Right lobe of liver (tissue), 4 donors: ENCODE results near the gene CRHBP.

Source experiments
- POLR2A ChIP-seq: fragments of 450-650 bp; IDR thresholded peaks from one replicate; pipeline ENCODE4 v1.6.1; 2017; ENCODE audit warnings: antibody characterized with exemption, mild to moderate bottlenecking
- TF ChIP-seq, protein P1 (sequence below), 4 donors: fragments of 200-600 bp in 3 of 4; fragments of 450-650 bp in 1 of 4; IDR thresholded peaks; one replicate each; pipeline versions ENCODE4 v1.5.1 to v1.8.0; 2016 to 2022; ENCODE audit warnings: antibody characterized with exemption in 4 of 4, mild to moderate bottlenecking in 2 of 4
- donor health status: DM: no; HTN: no; CAD: no.
- donor health status: DM: no; HTN: no; CAD: no.
- donor health status: DM: no; HTN: yes; CAD: no.

DNA sequence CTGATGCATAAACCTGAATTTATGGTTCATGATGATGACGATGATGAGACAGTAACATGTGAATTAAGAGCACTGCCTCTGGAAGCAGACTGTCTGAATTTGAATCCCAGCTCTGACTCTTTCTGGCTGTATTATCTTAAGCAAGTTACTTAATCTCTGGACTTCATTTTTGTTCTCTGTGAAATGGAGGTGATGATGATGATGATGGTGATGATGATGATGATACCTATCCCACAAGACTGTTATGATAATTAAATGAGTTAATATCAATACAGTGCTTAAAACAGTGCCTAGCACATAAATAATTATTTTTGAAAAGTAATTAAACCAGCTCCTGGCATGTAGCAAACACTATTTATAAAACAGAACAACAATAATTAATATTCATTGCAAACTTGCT, 64.1 kb downstream of the CRHBP start:
- TF ChIP-seq, protein P1, sequence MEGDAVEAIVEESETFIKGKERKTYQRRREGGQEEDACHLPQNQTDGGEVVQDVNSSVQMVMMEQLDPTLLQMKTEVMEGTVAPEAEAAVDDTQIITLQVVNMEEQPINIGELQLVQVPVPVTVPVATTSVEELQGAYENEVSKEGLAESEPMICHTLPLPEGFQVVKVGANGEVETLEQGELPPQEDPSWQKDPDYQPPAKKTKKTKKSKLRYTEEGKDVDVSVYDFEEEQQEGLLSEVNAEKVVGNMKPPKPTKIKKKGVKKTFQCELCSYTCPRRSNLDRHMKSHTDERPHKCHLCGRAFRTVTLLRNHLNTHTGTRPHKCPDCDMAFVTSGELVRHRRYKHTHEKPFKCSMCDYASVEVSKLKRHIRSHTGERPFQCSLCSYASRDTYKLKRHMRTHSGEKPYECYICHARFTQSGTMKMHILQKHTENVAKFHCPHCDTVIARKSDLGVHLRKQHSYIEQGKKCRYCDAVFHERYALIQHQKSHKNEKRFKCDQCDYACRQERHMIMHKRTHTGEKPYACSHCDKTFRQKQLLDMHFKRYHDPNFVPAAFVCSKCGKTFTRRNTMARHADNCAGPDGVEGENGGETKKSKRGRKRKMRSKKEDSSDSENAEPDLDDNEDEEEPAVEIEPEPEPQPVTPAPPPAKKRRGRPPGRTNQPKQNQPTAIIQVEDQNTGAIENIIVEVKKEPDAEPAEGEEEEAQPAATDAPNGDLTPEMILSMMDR (IDR thresholded peaks at IDR 0.05) = no peak
- no peak for TF ChIP-seq POLR2A
